GM23338 (cell line): ENCODE data around the gene TENM4.

ENCODE experiments used
- CREB1 ChIP-seq: fragments of 250-450 bp; sonication (Bioruptor Pico); IDR thresholded peaks from 2 replicates; pipeline ENCODE4 v1.5.0; 2020; ENCODE audit warnings: low read depth, mild to moderate bottlenecking, moderate library complexity
- EZH2 ChIP-seq: fragments of 200-600 bp; sonication (generic); IDR thresholded peaks from one replicate; pipeline ENCODE4 v1.8.0; 2017; ENCODE audit warnings: antibody characterized with exemption, mild to moderate bottlenecking, low read depth; ENCODE audit not compliant: unreplicated experiment
- JUNB ChIP-seq: IDR thresholded peaks from one replicate; pipeline ENCODE4 v1.6.1; 2016; ENCODE audit warnings: antibody characterized with exemption; ENCODE audit not compliant: unreplicated experiment
- NANOG ChIP-seq: IDR thresholded peaks from 2 replicates; pipeline ENCODE4 v1.6.1; 2016; ENCODE audit warnings: antibody characterized with exemption, borderline replicate concordance
- POLR2AphosphoS5 ChIP-seq: IDR thresholded peaks from 2 replicates; pipeline ENCODE4 v1.6.1; 2016; ENCODE audit warnings: antibody characterized with exemption, low read depth
- STAT1 ChIP-seq: IDR thresholded peaks from one replicate; pipeline ENCODE4 v1.6.1; 2016; ENCODE audit warnings: antibody characterized with exemption; ENCODE audit not compliant: unreplicated experiment
- ZNF331 ChIP-seq: fragments of 250-450 bp; sonication (Bioruptor Pico); IDR thresholded peaks from 2 replicates; pipeline ENCODE4 v1.5.0; 2020; ENCODE audit warnings: low read depth, mild to moderate bottlenecking, moderate library complexity
- TF ChIP-seq, protein P1 (sequence below), 2 experiments: fragments of 200-600 bp in 1 of 2; sonication (generic) in 1 of 2; conservative IDR thresholded peaks; 2 replicates each; pipeline versions ENCODE4 v1.5.1 to v1.6.1; 2016 to 2017; ENCODE audit warnings: antibody characterized with exemption in 2 of 2, low read depth in 2 of 2, mild to moderate bottlenecking in 2 of 2, moderate library complexity in 1 of 2
- TF ChIP-seq, protein P2 (sequence below): IDR thresholded peaks from one replicate; pipeline ENCODE4 v1.6.1; 2018; ENCODE audit warnings: antibody characterized with exemption; ENCODE audit not compliant: unreplicated experiment

DNA sequence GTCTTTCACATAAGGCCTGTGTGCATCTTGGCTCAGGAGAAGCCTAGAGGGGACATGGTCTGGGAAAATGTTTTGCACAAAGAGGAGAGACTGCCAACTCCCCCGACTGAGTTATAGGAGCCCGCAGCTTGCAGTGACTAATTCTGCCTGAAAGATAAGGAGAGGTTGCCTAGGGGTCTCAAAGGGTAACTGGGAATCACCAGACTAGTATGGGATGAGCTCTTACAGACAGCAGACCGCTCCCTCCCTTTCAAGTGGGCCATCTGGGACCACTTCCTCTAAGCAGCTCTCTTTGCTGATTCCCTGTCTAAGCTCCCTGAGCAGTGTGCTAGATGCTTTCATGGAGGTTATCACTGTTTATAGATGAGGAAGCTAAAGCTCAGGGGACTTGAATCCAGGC is 105.1 kb downstream of the TENM4 start:
- TF ChIP-seq, protein P1, sequence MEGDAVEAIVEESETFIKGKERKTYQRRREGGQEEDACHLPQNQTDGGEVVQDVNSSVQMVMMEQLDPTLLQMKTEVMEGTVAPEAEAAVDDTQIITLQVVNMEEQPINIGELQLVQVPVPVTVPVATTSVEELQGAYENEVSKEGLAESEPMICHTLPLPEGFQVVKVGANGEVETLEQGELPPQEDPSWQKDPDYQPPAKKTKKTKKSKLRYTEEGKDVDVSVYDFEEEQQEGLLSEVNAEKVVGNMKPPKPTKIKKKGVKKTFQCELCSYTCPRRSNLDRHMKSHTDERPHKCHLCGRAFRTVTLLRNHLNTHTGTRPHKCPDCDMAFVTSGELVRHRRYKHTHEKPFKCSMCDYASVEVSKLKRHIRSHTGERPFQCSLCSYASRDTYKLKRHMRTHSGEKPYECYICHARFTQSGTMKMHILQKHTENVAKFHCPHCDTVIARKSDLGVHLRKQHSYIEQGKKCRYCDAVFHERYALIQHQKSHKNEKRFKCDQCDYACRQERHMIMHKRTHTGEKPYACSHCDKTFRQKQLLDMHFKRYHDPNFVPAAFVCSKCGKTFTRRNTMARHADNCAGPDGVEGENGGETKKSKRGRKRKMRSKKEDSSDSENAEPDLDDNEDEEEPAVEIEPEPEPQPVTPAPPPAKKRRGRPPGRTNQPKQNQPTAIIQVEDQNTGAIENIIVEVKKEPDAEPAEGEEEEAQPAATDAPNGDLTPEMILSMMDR (conservative IDR thresholded peaks at IDR 0.05; ENCODE audit: low read depth in 2 of 2): no peak
- TF ChIP-seq ZNF331 (CRISPR knock-in tag): no peak
- no peak for TF ChIP-seq NANOG
- TF ChIP-seq, protein P2, sequence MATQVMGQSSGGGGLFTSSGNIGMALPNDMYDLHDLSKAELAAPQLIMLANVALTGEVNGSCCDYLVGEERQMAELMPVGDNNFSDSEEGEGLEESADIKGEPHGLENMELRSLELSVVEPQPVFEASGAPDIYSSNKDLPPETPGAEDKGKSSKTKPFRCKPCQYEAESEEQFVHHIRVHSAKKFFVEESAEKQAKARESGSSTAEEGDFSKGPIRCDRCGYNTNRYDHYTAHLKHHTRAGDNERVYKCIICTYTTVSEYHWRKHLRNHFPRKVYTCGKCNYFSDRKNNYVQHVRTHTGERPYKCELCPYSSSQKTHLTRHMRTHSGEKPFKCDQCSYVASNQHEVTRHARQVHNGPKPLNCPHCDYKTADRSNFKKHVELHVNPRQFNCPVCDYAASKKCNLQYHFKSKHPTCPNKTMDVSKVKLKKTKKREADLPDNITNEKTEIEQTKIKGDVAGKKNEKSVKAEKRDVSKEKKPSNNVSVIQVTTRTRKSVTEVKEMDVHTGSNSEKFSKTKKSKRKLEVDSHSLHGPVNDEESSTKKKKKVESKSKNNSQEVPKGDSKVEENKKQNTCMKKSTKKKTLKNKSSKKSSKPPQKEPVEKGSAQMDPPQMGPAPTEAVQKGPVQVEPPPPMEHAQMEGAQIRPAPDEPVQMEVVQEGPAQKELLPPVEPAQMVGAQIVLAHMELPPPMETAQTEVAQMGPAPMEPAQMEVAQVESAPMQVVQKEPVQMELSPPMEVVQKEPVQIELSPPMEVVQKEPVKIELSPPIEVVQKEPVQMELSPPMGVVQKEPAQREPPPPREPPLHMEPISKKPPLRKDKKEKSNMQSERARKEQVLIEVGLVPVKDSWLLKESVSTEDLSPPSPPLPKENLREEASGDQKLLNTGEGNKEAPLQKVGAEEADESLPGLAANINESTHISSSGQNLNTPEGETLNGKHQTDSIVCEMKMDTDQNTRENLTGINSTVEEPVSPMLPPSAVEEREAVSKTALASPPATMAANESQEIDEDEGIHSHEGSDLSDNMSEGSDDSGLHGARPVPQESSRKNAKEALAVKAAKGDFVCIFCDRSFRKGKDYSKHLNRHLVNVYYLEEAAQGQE: no peak
- no peak for TF ChIP-seq STAT1
- no peak for TF ChIP-seq EZH2
- TF ChIP-seq POLR2AphosphoS5: no peak
- TF ChIP-seq CREB1: no peak
- no peak for TF ChIP-seq JUNB
